Keratinocyte (primary cell): Measurements from ENCODE around the gene MFAP1.

Source experiments
- CTCF ChIP-seq, 3 experiments: IDR thresholded peaks in 1 of 3; conservative IDR thresholded peaks in 1 of 3; optimal IDR thresholded peaks in 1 of 3; 2 replicates in 2 of 3; 3 replicates in 1 of 3; pipeline versions ENCODE3 to v1.5.1; 2011; ENCODE audit warnings: low read length in 3 of 3, mild to moderate bottlenecking in 3 of 3, moderate library complexity in 2 of 3, control low read depth in 1 of 3, inconsistent platforms in 1 of 3; ENCODE audit not compliant: insufficient read depth in 2 of 3; ENCODE audit errors: extremely low read depth in 1 of 3
- EZH2 ChIP-seq: IDR thresholded peaks from one replicate; pipeline ENCODE4 v1.6.1; 2012; ENCODE audit warnings: inconsistent platforms, mild to moderate bottlenecking, low read length, moderate library complexity

DNA sequence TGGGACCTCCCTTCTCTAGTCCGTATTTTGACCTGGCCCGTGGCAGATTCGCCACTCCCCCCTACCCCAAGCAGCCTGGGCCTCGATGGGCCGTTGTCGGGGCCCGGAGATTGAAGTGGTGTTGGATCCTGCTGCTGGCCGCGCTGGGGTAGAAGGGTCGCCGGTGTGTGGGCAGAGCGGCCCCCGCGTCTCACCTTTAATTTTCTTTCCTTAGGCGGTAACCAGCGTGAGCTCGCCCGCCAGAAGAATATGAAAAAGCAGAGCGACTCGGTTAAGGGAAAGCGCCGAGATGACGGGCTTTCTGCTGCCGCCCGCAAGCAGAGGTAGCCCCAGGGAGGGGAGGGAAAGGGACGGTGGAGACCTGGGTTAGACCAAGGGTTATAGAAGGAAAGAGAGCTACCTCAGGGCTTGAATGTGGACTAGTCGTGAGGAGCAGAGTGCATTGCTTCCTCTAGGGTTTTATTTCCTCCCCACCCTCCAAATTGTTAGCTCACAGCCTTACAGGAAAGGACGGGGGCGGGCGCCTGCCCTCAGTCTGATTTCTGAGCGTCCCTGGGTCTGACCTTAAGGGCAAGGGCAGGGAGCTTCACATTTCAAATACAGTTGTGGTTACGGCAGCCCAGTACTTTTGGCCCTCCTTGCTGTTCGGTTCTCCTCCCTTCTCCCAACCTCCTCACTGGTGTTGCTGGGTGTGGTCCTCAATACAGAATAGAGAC, 31.6 kb downstream of the MFAP1 start:
- peak in 1 of 3 experiments; percentile 17 for TF ChIP-seq CTCF (optimal IDR thresholded peaks at IDR 0.05 in 1 of 3, IDR thresholded peaks at IDR 0.05 in 1 of 3, conservative IDR thresholded peaks at IDR 0.05 in 1 of 3; ENCODE audit: extremely low read depth in 1 of 3, insufficient read depth in 2 of 3, low read length in 3 of 3)
- TF ChIP-seq EZH2 = no peak
